B cell (primary cell): ENCODE measurements around the gene MAP4K4.

Experiments
- CTCF ChIP-seq: fragments of 200-600 bp; IDR thresholded peaks from one replicate; pipeline ENCODE4 v1.8.0; 2022; ENCODE audit warnings: antibody characterized with exemption, mild to moderate bottlenecking
- EZH2 ChIP-seq: IDR thresholded peaks from 2 replicates; pipeline ENCODE4 v1.6.1; 2012; ENCODE audit warnings: borderline replicate concordance, low read depth, mild to moderate bottlenecking, moderate library complexity, low read length; ENCODE audit not compliant: insufficient read depth, poor library complexity, severe bottlenecking

DNA sequence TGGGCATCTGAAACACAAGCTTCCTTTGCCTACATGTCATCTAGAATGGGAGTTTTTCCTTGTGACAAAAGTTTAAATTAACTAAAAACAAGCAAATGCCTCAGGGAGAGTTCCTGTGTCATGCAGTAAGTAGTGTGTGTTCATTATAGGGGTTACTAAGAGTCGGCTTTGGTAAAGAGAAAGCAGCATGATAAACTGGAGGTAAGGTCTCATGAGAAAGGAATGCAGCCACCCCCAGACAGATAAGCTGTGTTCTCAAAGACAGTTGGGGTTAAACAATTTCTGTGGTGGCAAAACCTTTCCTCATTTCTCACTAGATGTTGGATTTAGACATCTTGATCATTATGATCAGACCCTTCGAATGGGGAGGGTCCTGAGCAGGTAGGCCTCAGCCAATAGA lies 129.7 kb downstream of the MAP4K4 start:
- TF ChIP-seq CTCF (no peak), EZH2 (no peak)
